GM13977 (cell line): ENCODE measurements around the gene CYP4F11.
"Not testable (repeated sequence)": the region's sequence is repeated elsewhere in the genome, so short reads cannot be mapped to it uniquely, and the experiment has no call there.

ENCODE experiments used
- DNase-seq: peaks from one replicate; pipeline ENCODE4 v3.0.0; 2012; ENCODE audit warnings: low spot score
- CTCF ChIP-seq: IDR thresholded peaks from 2 replicates; pipeline ENCODE4 v1.5.1; 2012; ENCODE audit warnings: mild to moderate bottlenecking, control low read depth; ENCODE audit not compliant: insufficient read depth; ENCODE audit errors: extremely low read depth, missing control alignments
- in situ Hi-C: fragments of 300-500 bp; cut with MboI; formaldehyde crosslinking; loops from one replicate; pipeline ENCODE4 v1.12.0; 2022; ENCODE audit warnings: low sequenced_read_pairs, low pct_unique_long_range_greater_than_20kb, mixed read lengths, inconsistent platforms; ENCODE audit not compliant: unreplicated experiment

The CYP4F11 gene

GRCh38 chr19:15937771-15938170 is 3.4 kb upstream of the CYP4F11 start:
- no peak for TF ChIP-seq CTCF
- DNase-seq: no peak
- in situ Hi-C loops: loop anchor here (25.0 kb wide), 1 partner anchor 875 kb away; no protein-coding TSS in a partner anchor

- no peak for TF ChIP-seq CTCF
- no peak for DNase-seq
- in situ Hi-C loops: loop anchor here (25.0 kb wide), 1 partner anchor 875 kb away; no protein-coding TSS in a partner anchor
Measured at GRCh38 chr19:15936950-15937349, 2.6 kb upstream of the CYP4F11 start.

- no peak for TF ChIP-seq CTCF
- in situ Hi-C loops: loop anchor here (25.0 kb wide), 1 partner anchor 874 kb away; no protein-coding TSS in a partner anchor
- no peak for DNase-seq
Measured at GRCh38 chr19:15936173-15936572, 1.8 kb upstream of the CYP4F11 start.

- in situ Hi-C loops: loop anchor here (25.0 kb wide), 1 partner anchor 873 kb away; no protein-coding TSS in a partner anchor
- TF ChIP-seq CTCF: no peak
- no peak for DNase-seq
Measured at GRCh38 chr19:15935167-15935702, 906 bp upstream of the CYP4F11 start.

- in situ Hi-C loops: loop anchor here (25.0 kb wide), 1 partner anchor 872 kb away; no protein-coding TSS in a partner anchor
- not testable (repeated sequence) for DNase-seq
Measured at GRCh38 chr19:15933761-15934331, 483 bp downstream of the CYP4F11 start.

- TF ChIP-seq CTCF: no peak
- DNase-seq: no peak
- in situ Hi-C loops: loop anchor here (25.0 kb wide), 1 partner anchor 866 kb away; no protein-coding TSS in a partner anchor
Measured at GRCh38 chr19:15928321-15928720, 6.0 kb downstream of the CYP4F11 start.

- in situ Hi-C loops: loop anchor here (25.0 kb wide), 1 partner anchor 864 kb away; no protein-coding TSS in a partner anchor
- no peak for DNase-seq
- no peak for TF ChIP-seq CTCF
Measured at GRCh38 chr19:15926484-15926883, 7.8 kb downstream of the CYP4F11 start.
